Muscle of back (tissue), 11 donors: ENCODE data around the gene CD96. TPM values are rescaled to one million over a fixed set of nuclear protein-coding genes. Genes with fewer than 3 reads are reported as not detected.
"Not testable (repeated sequence)": the region's sequence is repeated elsewhere in the genome, so short reads cannot be mapped to it uniquely, and the experiment has no call there.

ENCODE experiments used
- DNase-seq, 3 donors: peaks; one replicate each; pipeline versions ENCODE4 v3.0.0 to v3.0.0-alpha.2; 2013
- polyA plus RNA-seq, 10 donors: library from polyadenylated mRNA; unstranded; fragments of 120-200 nt; gene quantifications; one replicate each; pipeline ENCODE4 v1.2.1, GENCODE V29; 2013; ENCODE audit not compliant: insufficient read length in 10 of 10

The CD96 gene
- polyA plus RNA-seq, 10 donors = 0.15 to 5.7 (median 0.45) TPM

- no peak for DNase-seq
Measured at GRCh38 chr3:111621535-111621934, 79.5 kb downstream of the CD96 start.

DNA sequence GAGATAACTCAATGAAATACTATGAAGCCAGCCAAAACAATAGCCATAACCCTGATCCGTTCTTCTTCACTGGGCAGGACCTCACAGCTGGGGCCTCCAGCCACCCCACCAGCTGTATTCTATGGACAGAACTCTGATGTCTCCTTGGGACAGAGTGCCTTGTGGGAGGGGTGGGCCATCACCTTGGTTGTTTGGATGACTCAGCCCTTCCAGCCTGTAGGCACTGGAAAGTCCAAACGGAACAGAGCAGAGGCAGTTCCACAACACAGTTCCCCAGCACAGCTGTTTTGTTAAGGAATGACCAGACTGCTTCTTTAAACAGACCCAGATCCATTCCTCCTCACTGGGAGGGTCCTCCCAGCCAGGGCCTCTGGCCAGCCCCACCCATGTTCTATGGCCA lies 85.1 kb downstream of the CD96 start:
- DNase-seq = no peak

DNA sequence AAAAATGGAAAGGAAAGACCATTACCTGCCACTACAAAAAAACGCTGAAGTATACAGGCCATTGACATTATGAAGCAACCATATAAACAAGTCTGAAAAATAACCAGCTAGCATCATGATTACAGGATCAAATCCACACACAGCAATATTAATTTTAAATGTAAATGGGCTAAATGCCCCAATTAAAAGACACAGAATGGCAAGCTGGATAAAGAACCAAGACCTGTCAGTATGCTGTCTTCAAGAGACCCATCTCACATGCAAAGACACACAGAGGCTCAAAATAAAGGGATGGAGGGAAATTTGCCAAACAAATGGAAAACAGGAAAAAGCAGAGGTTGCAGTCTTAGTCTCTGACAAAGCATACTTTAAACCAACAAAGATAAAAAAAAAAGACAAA lies 87.0 kb downstream of the CD96 start:
- DNase-seq = not testable (repeated sequence)

GRCh38 chr3:111630638-111631037 lies 88.6 kb downstream of the CD96 start:
- peak in 1 of 3 donors; percentile 18 for DNase-seq

DNA sequence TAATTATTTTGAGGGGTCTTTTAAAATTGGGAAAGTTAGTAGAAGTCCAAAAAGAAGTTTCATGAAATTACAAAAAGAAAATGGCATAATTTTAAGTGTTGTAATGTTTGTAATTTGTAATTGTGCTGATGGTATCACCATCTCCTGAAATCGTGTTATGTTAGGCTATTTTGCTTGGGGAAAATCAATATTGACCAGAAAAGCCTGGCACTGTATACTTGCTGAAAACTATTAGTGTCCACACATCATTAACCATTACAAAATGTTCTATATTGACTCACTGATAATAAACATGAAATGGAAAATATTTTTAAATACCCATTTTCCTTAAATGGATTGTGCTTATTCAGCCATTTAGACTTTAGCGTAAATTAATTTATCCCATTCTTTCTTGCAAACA lies 93.4 kb downstream of the CD96 start:
- DNase-seq = no peak

GRCh38 chr3:111636366-111636885 lies 94.4 kb downstream of the CD96 start:
- peak in 1 of 3 donors; percentile 6 for DNase-seq

- DNase-seq = no peak
Measured at GRCh38 chr3:111639316-111639715, 97.3 kb downstream of the CD96 start.

DNA sequence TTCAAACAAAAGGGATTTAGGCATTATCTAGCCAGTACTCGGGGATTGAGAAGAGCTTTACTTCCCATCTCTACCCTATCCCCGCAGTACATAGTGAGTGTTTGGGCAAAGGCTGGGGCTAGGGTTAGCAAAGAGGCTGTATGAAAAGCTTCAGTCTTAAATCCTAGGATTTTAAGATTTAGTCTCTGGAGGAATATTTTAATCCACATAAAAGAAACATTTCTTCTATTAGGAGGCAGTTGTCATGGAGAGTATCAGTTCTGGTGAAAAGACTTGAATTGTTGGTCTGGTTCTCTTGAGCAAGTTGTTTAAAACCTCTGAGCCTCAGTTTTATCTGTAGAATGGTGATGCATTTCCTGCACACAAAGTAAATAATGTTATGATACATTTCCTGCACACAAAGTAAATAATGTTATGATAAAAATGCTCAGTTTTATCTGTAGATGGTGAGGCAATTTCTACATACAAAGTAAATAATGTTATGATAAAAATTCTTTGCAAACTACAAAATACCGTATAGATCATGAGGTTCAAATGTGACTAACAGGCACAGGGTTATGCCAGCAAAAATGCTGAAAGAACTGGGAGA lies 107.1 kb downstream of the CD96 start:
- no peak for DNase-seq

DNA sequence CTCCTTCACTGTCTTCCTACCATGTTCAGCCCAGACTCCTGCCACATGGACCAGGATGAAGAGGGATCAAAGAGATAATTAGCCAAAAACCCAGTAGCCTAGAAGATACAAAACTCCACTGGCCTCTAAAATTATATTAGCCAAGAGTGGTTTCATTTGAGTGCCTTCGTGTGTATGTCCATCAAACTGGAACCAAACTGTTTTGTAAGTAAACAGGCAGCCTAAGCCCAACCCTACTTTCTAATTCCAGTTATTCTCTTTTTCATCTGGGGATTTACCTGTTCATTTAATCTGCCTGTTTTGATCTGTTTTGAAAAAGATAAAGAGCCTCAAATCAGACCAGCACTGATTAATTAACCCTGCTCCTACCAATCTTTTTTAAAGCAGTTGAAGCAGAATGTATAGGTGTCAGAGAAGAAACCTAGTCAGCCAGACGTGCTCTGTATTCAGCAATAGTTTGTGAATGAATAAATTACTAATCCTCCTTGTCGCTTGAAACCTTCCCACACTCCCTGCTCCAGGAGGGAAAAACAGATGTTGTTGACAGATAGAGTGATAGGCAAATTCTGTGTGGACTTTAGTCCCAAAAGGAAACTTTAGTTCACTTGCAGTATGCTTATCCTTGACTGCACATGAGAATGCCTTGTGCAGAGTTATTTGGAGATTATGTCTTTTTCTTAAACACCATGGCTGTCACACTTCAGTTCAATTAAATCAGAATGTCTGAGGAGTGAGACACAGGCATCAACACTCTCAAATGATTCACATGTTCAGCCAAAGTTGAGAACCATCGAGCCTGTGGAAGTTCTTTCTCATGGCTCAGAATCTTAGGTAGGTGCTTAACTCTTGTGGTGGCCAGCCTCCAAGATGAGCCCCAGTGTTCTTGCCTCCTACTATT lies 108.6 kb downstream of the CD96 start:
- DNase-seq = no peak

GRCh38 chr3:111652492-111653180 lies 110.6 kb downstream of the CD96 start:
- DNase-seq = no peak

DNA sequence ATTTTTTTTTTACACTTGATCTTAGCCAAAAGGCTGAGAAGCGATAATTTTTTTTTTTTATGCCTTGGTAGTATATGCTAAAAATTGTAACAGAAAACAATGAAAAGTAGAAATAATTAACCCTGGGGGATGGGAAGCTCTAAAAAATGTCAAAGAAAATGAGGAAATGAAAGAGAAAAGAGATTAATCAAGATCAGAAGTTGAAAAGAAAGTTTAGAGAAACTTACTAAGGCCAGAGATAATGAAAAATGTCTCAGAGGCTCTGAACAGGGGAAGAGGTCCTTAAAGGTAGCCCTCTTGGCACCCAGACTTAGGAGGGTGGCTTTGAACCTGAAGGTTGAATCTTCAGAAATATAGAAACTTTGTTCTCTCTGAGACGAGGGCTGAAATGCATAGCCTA lies 111.8 kb downstream of the CD96 start:
- no peak for DNase-seq

DNA sequence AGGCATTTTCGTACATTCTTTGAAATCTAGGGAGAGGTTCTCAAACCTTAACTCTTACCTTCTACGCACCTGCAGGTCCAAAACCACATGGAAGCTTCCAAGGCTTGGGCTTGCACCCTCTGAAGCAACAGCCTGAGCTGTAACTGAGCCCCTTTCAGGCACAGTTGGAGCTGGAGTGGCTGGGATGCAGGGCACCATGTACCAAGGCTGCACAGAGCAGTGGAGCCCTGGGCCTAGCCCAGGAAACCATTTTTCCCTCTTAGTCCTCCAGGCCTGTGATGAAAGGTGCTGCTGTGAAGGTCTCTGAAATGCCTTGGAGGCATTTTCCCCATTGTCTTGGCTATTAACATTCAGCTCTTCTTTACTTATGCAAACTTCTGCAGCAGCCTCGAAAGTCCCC lies 120.0 kb downstream of the CD96 start:
- no peak for DNase-seq

GRCh38 chr3:111662907-111663306 lies 120.9 kb downstream of the CD96 start:
- no peak for DNase-seq

GRCh38 chr3:111666041-111666735 lies 124.2 kb downstream of the CD96 start:
- DNase-seq = no peak

- DNase-seq = no peak
Measured at GRCh38 chr3:111667170-111667569, 125.2 kb downstream of the CD96 start.

- DNase-seq = peak in 2 of 3 donors; percentile 28 to 37
Measured at GRCh38 chr3:111667621-111668239, 125.7 kb downstream of the CD96 start.

DNA sequence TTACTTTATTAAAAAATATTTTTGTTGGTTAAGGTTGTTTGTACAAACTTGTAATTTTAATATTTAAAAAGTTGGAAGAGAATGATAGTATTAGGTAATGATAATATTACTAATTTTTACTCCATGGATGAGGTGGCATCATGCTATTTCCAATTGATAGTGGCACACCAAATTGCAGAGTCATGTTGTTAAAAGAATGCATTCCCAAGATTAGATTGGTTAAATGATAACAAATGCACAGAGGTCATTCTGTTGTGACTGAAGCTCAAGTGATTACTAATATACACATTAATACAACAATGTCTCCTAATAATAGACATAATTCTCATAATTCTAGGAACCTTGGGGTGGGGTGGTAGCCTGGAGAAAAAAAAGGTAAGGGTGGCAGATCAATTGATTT lies 126.3 kb downstream of the CD96 start:
- DNase-seq = no peak

DNA sequence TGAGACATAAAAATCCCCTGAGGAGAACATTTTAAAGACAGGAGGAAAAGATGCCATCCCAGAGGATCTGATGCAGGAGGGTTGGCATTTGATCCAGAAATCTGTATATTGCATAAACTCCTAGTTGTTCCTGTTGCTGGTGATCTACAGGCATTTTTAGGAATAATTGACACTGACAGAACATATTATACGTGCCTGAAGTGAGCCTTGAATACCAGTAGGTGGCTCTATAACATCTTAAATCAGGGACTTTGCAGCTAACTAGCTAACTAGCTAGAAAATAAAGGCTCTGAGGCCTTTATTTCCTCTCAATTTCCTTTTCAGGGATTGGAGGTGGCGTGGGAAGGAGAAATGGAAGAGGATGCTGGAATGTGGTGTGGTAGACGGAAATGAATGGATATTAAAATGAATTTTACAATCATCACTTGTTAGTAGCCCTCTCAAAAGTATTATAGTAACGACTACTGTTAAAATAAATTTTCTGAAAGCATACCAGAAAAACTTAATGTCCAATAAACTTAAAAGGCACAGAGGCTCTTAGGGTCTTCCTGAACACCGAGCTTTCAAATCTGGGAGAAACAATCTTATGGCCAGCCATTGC lies 127.0 kb downstream of the CD96 start:
- DNase-seq = peak; percentile 40 to 55 (median 41)

- no peak for DNase-seq
Measured at GRCh38 chr3:111669926-111670630, 128.1 kb downstream of the CD96 start.

GRCh38 chr3:111672461-111672860 lies 130.5 kb downstream of the CD96 start:
- DNase-seq = not testable (repeated sequence)
